NCI-H2081 (cell line): Measurements from ENCODE around the gene LRRC4C.
A peak's percentile ranks its signal among the peaks of the same experiment; 100 is the strongest.

Source experiments
- DNase-seq, 2 experiments: peaks; one replicate each; lab custom pipeline; 2025; lab: John Stamatoyannopoulos, UW

The LRRC4C gene

GRCh38 chr11:41116970-41117369 lies 342.5 kb downstream of the LRRC4C start:
- DNase-seq = peak in 1 of 2 experiments; percentile 52

GRCh38 chr11:41115066-41115465 lies 344.4 kb downstream of the LRRC4C start:
- no peak for DNase-seq

- DNase-seq = peak in 1 of 2 experiments; percentile 38
Observed at GRCh38 chr11:41113160-41113559, 346.3 kb downstream of the LRRC4C start.

- no peak for DNase-seq
Observed at GRCh38 chr11:41110527-41110926, 348.9 kb downstream of the LRRC4C start.

- no peak for DNase-seq
Observed at GRCh38 chr11:41102471-41102870, 357.0 kb downstream of the LRRC4C start.

- no peak for DNase-seq
Observed at GRCh38 chr11:41099654-41100053, 359.8 kb downstream of the LRRC4C start.

GRCh38 chr11:41085123-41085522 lies 374.3 kb downstream of the LRRC4C start:
- no peak for DNase-seq

- DNase-seq = no peak
Observed at GRCh38 chr11:41081756-41082285, 377.6 kb downstream of the LRRC4C start.

- DNase-seq = no peak
Observed at GRCh38 chr11:41074318-41074717, 385.1 kb downstream of the LRRC4C start.

GRCh38 chr11:41065432-41065831 lies 394.0 kb downstream of the LRRC4C start:
- DNase-seq = no peak

- DNase-seq = no peak
Observed at GRCh38 chr11:41058138-41058537, 401.3 kb downstream of the LRRC4C start.

GRCh38 chr11:41056892-41057569 lies 402.4 kb downstream of the LRRC4C start:
- no peak for DNase-seq

GRCh38 chr11:41053894-41054293 lies 405.6 kb downstream of the LRRC4C start:
- no peak for DNase-seq

GRCh38 chr11:41051919-41052635 lies 407.4 kb downstream of the LRRC4C start:
- no peak for DNase-seq

GRCh38 chr11:41050791-41051190 lies 408.7 kb downstream of the LRRC4C start:
- no peak for DNase-seq

- DNase-seq = no peak
Observed at GRCh38 chr11:41047229-41047628, 412.2 kb downstream of the LRRC4C start.

- no peak for DNase-seq
Observed at GRCh38 chr11:41045266-41045665, 414.2 kb downstream of the LRRC4C start.

GRCh38 chr11:41044747-41045146 lies 414.7 kb downstream of the LRRC4C start:
- no peak for DNase-seq

GRCh38 chr11:41042688-41043087 lies 416.8 kb downstream of the LRRC4C start:
- DNase-seq = no peak

GRCh38 chr11:41040474-41040873 lies 419.0 kb downstream of the LRRC4C start:
- no peak for DNase-seq

GRCh38 chr11:41039592-41039991 lies 419.9 kb downstream of the LRRC4C start:
- DNase-seq = no peak

- DNase-seq = no peak
Observed at GRCh38 chr11:41031551-41032060, 427.8 kb downstream of the LRRC4C start.

- no peak for DNase-seq
Observed at GRCh38 chr11:41020259-41020658, 439.2 kb downstream of the LRRC4C start.
